HG03442 (cell line): ENCODE results near the gene MAP7D3.

Experiments used
- ATAC-seq: cut with Tn5 transposase; IDR thresholded peaks from one replicate; pipeline ENCODE4 v1.9.1; 2021; ENCODE audit warnings: mild to moderate bottlenecking, moderate library complexity; ENCODE audit not compliant: unreplicated experiment

Gene MAP7D3

GRCh38 chrX:136206916-136207315, 44.3 kb downstream of the MAP7D3 start:
- no peak for ATAC-seq

- ATAC-seq, result no peak
Measured at GRCh38 chrX:136205882-136206380, 45.3 kb downstream of the MAP7D3 start.

GRCh38 chrX:136204571-136204970, 46.6 kb downstream of the MAP7D3 start:
- ATAC-seq, result no peak

- no peak for ATAC-seq
Measured at GRCh38 chrX:136203951-136204350, 47.2 kb downstream of the MAP7D3 start.

GRCh38 chrX:136203438-136203837, 47.8 kb downstream of the MAP7D3 start:
- no peak for ATAC-seq

- ATAC-seq, result no peak
Measured at GRCh38 chrX:136202889-136203288, 48.3 kb downstream of the MAP7D3 start.

GRCh38 chrX:136201601-136202000, 49.6 kb downstream of the MAP7D3 start:
- ATAC-seq, result no peak

GRCh38 chrX:136200466-136200865, 50.7 kb downstream of the MAP7D3 start:
- ATAC-seq, result no peak

GRCh38 chrX:136199365-136199764, 51.8 kb downstream of the MAP7D3 start:
- no peak for ATAC-seq

GRCh38 chrX:136198678-136199243, 52.4 kb downstream of the MAP7D3 start:
- no peak for ATAC-seq

GRCh38 chrX:136198010-136198409, 53.2 kb downstream of the MAP7D3 start:
- no peak for ATAC-seq

- ATAC-seq, result no peak
Measured at GRCh38 chrX:136196691-136197155, 54.5 kb downstream of the MAP7D3 start.

- ATAC-seq, result no peak
Measured at GRCh38 chrX:136195247-136195646, 56.0 kb downstream of the MAP7D3 start.

GRCh38 chrX:136194536-136194935, 56.7 kb downstream of the MAP7D3 start:
- ATAC-seq, result no peak

- no peak for ATAC-seq
Measured at GRCh38 chrX:136193771-136194170, 57.4 kb downstream of the MAP7D3 start.

GRCh38 chrX:136192839-136193414, 58.3 kb downstream of the MAP7D3 start:
- no peak for ATAC-seq

- ATAC-seq, result no peak
Measured at GRCh38 chrX:136192135-136192534, 59.1 kb downstream of the MAP7D3 start.

- no peak for ATAC-seq
Measured at GRCh38 chrX:136191171-136191570, 60.0 kb downstream of the MAP7D3 start.

- ATAC-seq, result no peak
Measured at GRCh38 chrX:136190038-136190713, 61.0 kb downstream of the MAP7D3 start.

- no peak for ATAC-seq
Measured at GRCh38 chrX:136189222-136189621, 62.0 kb downstream of the MAP7D3 start.

GRCh38 chrX:136186023-136186413, 65.2 kb downstream of the MAP7D3 start:
- no peak for ATAC-seq

GRCh38 chrX:136185401-136186022, 65.7 kb downstream of the MAP7D3 start:
- no peak for ATAC-seq
